ENCODE data around the gene HMCN1. TPM values are rescaled to one million over a fixed set of nuclear protein-coding genes. Genes with fewer than 3 reads are reported as not detected.

The HMCN1 gene
- total RNA-seq, 2 donors from 2014 or later: 3.5 to 9.9 TPM

DNA sequence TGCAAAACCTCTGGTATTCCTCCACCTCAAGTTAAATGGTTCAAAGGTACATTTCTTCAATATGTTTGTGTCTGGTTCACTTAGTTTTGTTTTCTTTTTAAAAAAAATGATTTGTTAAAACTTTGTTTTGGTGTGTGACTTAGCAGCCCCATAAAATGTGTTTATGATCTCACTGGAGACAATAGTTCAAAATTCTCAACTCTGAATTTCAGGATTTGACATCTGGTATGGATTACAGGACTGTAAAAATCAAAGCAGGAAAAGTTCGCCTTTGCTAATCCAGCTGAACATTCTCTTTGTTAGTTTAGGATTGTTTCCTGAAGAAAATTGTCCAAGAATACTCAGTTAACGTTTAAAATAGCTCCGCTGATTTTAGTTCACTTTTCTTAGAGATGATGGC, 231.7 kb downstream of the HMCN1 start:
- Histone ChIP-seq H3K4me3 (no peak overlapping the region), H3K27me3 (replicated peaks; ENCODE audit: insufficient read depth) (no peaks in the 10 kb centered on the region), H3K9me3 (no peaks in the 10 kb centered on the region), H3K36me3 (no peaks in the 10 kb centered on the region), H3K4me1 (replicated peaks) (no peaks in the 10 kb centered on the region), H3K27ac (no peak overlapping the region)
- intact Hi-C loops (cut with DNase I): no loop called here
- TF ChIP-seq POLR2AphosphoS5 (IDR thresholded peaks at IDR 0.05) (no peak), POLR2A (IDR thresholded peaks at IDR 0.05) (no peak)
- TF ChIP-seq, protein P1, sequence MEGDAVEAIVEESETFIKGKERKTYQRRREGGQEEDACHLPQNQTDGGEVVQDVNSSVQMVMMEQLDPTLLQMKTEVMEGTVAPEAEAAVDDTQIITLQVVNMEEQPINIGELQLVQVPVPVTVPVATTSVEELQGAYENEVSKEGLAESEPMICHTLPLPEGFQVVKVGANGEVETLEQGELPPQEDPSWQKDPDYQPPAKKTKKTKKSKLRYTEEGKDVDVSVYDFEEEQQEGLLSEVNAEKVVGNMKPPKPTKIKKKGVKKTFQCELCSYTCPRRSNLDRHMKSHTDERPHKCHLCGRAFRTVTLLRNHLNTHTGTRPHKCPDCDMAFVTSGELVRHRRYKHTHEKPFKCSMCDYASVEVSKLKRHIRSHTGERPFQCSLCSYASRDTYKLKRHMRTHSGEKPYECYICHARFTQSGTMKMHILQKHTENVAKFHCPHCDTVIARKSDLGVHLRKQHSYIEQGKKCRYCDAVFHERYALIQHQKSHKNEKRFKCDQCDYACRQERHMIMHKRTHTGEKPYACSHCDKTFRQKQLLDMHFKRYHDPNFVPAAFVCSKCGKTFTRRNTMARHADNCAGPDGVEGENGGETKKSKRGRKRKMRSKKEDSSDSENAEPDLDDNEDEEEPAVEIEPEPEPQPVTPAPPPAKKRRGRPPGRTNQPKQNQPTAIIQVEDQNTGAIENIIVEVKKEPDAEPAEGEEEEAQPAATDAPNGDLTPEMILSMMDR (IDR thresholded peaks at IDR 0.05): no peak
- DNase-seq (ENCODE audit: low spot score): no peak
- 33% methylated on average over 3 of the region's 3 CpGs for WGBS

DNA sequence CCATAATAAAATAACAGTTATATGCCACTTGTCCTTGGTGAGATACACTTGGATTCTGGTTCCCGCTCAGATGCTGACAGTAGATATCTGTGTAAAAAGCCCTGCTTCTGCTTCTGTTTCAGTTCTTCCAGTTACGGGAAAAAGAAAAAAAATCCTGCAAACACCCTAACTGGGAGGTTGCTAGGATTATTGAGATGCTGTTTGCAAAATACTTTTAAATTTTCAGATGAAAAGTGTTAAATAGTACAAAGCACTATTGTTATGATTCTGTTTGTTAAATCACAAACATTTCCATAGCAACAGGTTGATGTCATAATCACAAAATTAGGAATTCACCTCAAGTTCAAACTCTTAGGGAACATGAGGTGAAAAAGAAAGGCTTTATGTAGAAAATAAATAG, 232.3 kb downstream of the HMCN1 start:
- no peak overlapping the region for H3K27ac ChIP-seq
- no peak for TF ChIP-seq POLR2AphosphoS5 (IDR thresholded peaks at IDR 0.05)
- TF ChIP-seq, protein P1 (IDR thresholded peaks at IDR 0.05): no peak
- no peaks in the 10 kb centered on the region for H3K27me3 ChIP-seq (replicated peaks; ENCODE audit: insufficient read depth)
- no peak overlapping the region for H3K4me3 ChIP-seq
- no peak for DNase-seq (ENCODE audit: low spot score)
- WGBS: 64% methylated on average over 2 of the region's 2 CpGs
- no peaks in the 10 kb centered on the region for H3K9me3 ChIP-seq
- intact Hi-C loops (cut with DNase I): no loop called here
- no peaks in the 10 kb centered on the region for H3K36me3 ChIP-seq
- H3K4me1 ChIP-seq (replicated peaks): no peaks in the 10 kb centered on the region

DNA sequence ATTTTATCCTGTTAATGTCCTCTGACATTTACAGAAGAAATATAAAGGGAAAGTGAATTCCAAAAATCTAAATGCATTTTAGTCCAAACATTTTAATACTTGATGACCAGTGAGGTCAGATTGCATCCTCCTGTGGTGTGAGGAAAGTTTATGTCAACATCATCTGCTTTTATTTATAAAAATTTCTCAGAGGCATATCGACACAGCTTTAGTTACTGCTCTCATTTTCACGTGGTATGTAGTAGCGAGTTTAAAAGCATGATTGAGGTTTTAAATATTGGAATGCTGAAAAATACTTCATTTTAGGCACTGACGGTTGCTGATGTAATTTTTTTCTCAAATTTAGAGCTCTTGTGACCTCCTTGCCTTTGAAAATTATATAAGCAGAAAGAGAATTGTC, 234.8 kb downstream of the HMCN1 start:
- intact Hi-C loops (cut with DNase I): no loop called here
- TF ChIP-seq, protein P1 (IDR thresholded peaks at IDR 0.05): no peak
- TF ChIP-seq POLR2A (IDR thresholded peaks at IDR 0.05) (no peak), POLR2AphosphoS5 (IDR thresholded peaks at IDR 0.05) (no peak)
- no peaks in the 10 kb centered on the region for H3K27me3 ChIP-seq (replicated peaks; ENCODE audit: insufficient read depth)
- no peaks in the 10 kb centered on the region for H3K4me1 ChIP-seq (replicated peaks)
- no peak overlapping the region for H3K27ac ChIP-seq
- no peak overlapping the region for H3K4me3 ChIP-seq
- H3K9me3 ChIP-seq: no peaks in the 10 kb centered on the region
- no peaks in the 10 kb centered on the region for H3K36me3 ChIP-seq
- DNase-seq (ENCODE audit: low spot score): no peak
- 74% methylated on average over 4 of the region's 4 CpGs for WGBS

DNA sequence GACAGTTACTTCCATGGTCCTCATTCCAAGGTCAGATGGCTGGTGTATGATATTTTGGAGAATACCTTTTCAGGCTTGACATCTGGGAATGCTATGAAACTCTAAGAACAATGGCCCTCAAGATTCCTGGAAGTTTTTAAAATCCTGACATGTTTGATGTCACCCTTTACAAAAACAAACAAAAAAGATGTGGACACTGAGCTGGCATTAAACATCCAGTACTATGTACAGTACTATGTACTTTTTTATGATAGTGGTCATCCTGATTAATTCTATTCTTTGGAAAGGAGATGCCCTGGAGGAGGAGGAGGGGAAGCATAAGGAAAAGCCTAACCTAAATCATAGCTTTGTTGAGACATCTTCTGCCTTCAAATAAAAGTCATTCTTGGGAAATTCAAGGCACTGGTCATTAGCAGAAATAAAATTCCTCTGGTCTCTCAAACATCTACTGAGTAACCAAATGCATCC, 235.4 kb downstream of the HMCN1 start:
- Histone ChIP-seq H3K36me3 (no peaks in the 10 kb centered on the region), H3K27ac (no peak overlapping the region), H3K4me1 (replicated peaks) (no peaks in the 10 kb centered on the region), H3K9me3 (no peaks in the 10 kb centered on the region), H3K27me3 (replicated peaks; ENCODE audit: insufficient read depth) (no peaks in the 10 kb centered on the region), H3K4me3 (no peak overlapping the region)
- DNase-seq (ENCODE audit: low spot score): no peak
- intact Hi-C loops (cut with DNase I): no loop called here
- TF ChIP-seq POLR2A (IDR thresholded peaks at IDR 0.05): no peak
- no peak for TF ChIP-seq POLR2AphosphoS5 (IDR thresholded peaks at IDR 0.05)
- TF ChIP-seq, protein P1 (IDR thresholded peaks at IDR 0.05): no peak

DNA sequence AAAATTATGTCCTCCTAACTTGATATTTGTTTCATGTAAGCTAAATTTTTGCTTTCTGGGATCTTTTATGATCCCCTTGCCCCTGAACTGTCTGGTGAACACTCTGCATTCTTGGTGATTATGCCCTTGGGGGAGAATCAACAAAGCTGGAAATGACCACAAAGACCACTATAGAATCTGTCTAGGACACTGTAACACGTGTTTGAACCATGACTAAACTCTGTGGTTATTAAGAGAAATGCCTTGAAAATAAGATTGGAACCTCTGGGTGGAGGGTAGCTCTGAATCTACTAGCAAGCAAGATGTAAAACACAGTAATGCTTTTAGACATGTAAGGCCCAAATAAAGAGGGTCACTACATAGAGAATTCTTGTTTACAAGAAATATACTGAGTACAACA, 237.5 kb downstream of the HMCN1 start:
- H3K27me3 ChIP-seq (replicated peaks; ENCODE audit: insufficient read depth): no peaks in the 10 kb centered on the region
- 42% methylated on average over 1 of the region's 1 CpG for WGBS
- no peaks in the 10 kb centered on the region for H3K36me3 ChIP-seq
- H3K27ac ChIP-seq: no peak overlapping the region
- no peak overlapping the region for H3K4me3 ChIP-seq
- intact Hi-C loops (cut with DNase I): no loop called here
- H3K4me1 ChIP-seq (replicated peaks): no peaks in the 10 kb centered on the region
- DNase-seq (ENCODE audit: low spot score): no peak
- no peaks in the 10 kb centered on the region for H3K9me3 ChIP-seq
- TF ChIP-seq, protein P1 (IDR thresholded peaks at IDR 0.05): no peak
- TF ChIP-seq POLR2AphosphoS5 (IDR thresholded peaks at IDR 0.05) (no peak), POLR2A (IDR thresholded peaks at IDR 0.05) (no peak)
